ENCODE measurements around the gene VIP. TPM values are rescaled to one million over a fixed set of nuclear protein-coding genes. Genes with fewer than 3 reads are reported as not detected.
"Not testable (repeated sequence)": the region's sequence is repeated elsewhere in the genome, so short reads cannot be mapped to it uniquely, and the experiment has no call there.

The VIP gene
- polyA plus RNA-seq (2011; rRNA removed) (0.31 and 0.60 TPM in 2 replicates), polyA plus RNA-seq (2017; fragmentation: RNase III; extraction: RNeasy Plus Mini Kit Qiagen cat#74134 plus additional on column Dnase treatment) (not detected in 3 replicates), polyA minus RNA-seq (2011; rRNA and poly(A)+ RNA removed) (not detected in 2 replicates)
- not detected in 2 replicates for polyA plus RNA-seq (2012; cell fraction: cytosol; rRNA removed)
- not detected in 2 replicates for polyA plus RNA-seq (2012; cell fraction: nucleus; rRNA removed)

DNA sequence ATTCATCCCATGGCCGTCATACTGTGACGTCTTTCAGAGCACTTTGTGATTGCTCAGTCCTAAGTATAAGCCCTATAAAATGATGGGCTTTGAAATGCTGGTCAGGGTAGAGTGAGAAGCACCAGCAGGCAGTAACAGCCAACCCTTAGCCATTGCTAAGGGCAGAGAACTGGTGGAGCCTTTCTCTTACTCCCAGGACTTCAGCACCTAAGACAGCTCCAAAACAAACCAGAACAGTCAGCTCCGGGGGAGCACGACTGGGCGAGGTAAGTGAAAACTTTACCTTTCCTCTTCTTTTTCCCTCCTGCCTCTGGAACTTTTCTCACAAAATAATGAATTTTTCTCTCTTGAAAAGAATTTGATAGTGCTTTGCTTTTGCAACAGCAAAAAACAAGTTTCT is at the start of gene VIP:
TSS of gene VIP (plus strand) at position 104 of the 400 bp plus-strand sequence. CDS start 1,381 bp downstream, outside the sequence.
- Histone ChIP-seq H3K9me3 (no peaks in the 10 kb centered on the region), H3K4me2 (no peak within 1 kb of the TSS), H3K27ac (no peak within 1 kb of the TSS), H3K4me3 (no peak within 1 kb of the TSS), H3K4me1 (peaks cover 10% of the 10 kb centered on the region)
- WGBS (ENCODE audit: missing lambda C conversion rate): 18% methylated on average over 5 of the region's 5 CpGs
- DNase-seq (ENCODE audit: low read depth in 1 of 2, low spot score in 1 of 2) (peak in 1 of 2 experiments; percentile 16), ATAC-seq (peak; percentile 54 to 67; a peak in 3 of 6 replicates), FAIRE-seq (no peak)
- no peak for TF ChIP-seq MAZ (IDR thresholded peaks at IDR 0.05; ENCODE audit: borderline replicate concordance, low read depth, low read length)
- 0 out of 2 replicates have a peak, but pooled peaks have one; percentile 33 for TF ChIP-seq EHMT2 (IDR thresholded peaks at IDR 0.05; ENCODE audit: low read depth)
- TF ChIP-seq, protein P1, sequence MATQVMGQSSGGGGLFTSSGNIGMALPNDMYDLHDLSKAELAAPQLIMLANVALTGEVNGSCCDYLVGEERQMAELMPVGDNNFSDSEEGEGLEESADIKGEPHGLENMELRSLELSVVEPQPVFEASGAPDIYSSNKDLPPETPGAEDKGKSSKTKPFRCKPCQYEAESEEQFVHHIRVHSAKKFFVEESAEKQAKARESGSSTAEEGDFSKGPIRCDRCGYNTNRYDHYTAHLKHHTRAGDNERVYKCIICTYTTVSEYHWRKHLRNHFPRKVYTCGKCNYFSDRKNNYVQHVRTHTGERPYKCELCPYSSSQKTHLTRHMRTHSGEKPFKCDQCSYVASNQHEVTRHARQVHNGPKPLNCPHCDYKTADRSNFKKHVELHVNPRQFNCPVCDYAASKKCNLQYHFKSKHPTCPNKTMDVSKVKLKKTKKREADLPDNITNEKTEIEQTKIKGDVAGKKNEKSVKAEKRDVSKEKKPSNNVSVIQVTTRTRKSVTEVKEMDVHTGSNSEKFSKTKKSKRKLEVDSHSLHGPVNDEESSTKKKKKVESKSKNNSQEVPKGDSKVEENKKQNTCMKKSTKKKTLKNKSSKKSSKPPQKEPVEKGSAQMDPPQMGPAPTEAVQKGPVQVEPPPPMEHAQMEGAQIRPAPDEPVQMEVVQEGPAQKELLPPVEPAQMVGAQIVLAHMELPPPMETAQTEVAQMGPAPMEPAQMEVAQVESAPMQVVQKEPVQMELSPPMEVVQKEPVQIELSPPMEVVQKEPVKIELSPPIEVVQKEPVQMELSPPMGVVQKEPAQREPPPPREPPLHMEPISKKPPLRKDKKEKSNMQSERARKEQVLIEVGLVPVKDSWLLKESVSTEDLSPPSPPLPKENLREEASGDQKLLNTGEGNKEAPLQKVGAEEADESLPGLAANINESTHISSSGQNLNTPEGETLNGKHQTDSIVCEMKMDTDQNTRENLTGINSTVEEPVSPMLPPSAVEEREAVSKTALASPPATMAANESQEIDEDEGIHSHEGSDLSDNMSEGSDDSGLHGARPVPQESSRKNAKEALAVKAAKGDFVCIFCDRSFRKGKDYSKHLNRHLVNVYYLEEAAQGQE (IDR thresholded peaks at IDR 0.05): peak; percentile 86
- ChIA-PET CTCF (interaction anchor here (4.8 kb wide), 1 partner anchor 197 kb away, joined by 18 read pairs; no protein-coding TSS in a partner anchor), POLR2A (no interaction called here)

DNA sequence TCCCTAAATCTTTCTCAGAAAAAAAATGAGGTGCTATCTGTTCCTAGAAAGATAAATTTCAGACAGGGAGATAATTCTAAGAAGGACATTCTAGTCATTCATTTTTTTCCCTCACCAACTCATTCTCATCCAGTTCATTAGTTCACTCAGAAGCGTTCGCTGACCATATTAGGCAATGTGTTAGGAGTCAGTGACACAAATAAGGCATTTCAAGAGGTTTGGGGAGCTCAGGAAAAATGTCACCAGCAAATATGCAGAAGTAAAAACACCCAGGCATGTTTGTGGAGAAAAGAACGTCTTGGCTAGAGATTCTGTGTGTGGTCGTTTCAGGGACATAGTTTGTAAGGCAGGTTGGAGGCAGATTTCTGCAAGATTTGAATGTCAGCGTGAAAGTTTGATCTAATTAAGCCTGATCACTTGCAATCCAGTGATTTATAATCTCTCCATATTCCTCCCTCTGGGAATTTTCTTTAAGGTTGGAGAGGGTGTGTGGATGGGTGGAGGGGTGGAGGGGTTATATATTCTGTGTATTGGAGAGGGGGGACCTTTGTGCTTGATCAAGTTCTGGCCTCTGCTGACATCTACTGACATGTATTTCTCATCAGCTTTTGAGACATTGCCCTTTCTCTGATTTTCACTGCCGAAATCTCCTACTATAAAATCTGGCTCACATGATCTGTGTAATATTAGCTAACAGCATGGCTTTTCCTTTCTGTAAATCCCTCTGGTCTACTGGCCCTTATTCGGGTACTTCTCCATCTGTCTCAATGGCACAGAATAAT is 49.3 kb upstream of the VIP start:
- CTCF ChIA-PET: interaction anchor here (1.2 to 1.7 kb wide), 2 partner anchors 147 to 253 kb away, joined by 3 to 5 read pairs; no protein-coding TSS in a partner anchor
- H3K27ac ChIP-seq: no peak overlapping the region
- POLR2A ChIA-PET: no interaction called here
- no peak overlapping the region for H3K4me3 ChIP-seq
- ATAC-seq (peak; percentile 47 to 66; a peak in 4 of 6 replicates), FAIRE-seq (no peak), DNase-seq (ENCODE audit: low read depth in 1 of 2, low spot score in 1 of 2) (no peak)
- H3K4me1 ChIP-seq: no peaks in the 10 kb centered on the region; the same call in 2 of the 3 replicates
- WGBS (ENCODE audit: missing lambda C conversion rate): 34% methylated on average over 7 of the region's 7 CpGs
- TF ChIP-seq JUNB (IDR thresholded peaks at IDR 0.05): no peak
- TF ChIP-seq RAD21 (conservative IDR thresholded peaks at IDR 0.05 in 1 of 2, IDR thresholded peaks at IDR 0.05 in 1 of 2): peak; percentile 43 to 44; a peak in 4 of 5 replicates
- TF ChIP-seq NFE2L2 (conservative IDR thresholded peaks at IDR 0.05; ENCODE audit: low read length): no peak
- TF ChIP-seq, protein P2, sequence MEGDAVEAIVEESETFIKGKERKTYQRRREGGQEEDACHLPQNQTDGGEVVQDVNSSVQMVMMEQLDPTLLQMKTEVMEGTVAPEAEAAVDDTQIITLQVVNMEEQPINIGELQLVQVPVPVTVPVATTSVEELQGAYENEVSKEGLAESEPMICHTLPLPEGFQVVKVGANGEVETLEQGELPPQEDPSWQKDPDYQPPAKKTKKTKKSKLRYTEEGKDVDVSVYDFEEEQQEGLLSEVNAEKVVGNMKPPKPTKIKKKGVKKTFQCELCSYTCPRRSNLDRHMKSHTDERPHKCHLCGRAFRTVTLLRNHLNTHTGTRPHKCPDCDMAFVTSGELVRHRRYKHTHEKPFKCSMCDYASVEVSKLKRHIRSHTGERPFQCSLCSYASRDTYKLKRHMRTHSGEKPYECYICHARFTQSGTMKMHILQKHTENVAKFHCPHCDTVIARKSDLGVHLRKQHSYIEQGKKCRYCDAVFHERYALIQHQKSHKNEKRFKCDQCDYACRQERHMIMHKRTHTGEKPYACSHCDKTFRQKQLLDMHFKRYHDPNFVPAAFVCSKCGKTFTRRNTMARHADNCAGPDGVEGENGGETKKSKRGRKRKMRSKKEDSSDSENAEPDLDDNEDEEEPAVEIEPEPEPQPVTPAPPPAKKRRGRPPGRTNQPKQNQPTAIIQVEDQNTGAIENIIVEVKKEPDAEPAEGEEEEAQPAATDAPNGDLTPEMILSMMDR (IDR thresholded peaks at IDR 0.05): peak; percentile 29; the same call in 2 of the 3 replicates
- TF ChIP-seq, protein P3, sequence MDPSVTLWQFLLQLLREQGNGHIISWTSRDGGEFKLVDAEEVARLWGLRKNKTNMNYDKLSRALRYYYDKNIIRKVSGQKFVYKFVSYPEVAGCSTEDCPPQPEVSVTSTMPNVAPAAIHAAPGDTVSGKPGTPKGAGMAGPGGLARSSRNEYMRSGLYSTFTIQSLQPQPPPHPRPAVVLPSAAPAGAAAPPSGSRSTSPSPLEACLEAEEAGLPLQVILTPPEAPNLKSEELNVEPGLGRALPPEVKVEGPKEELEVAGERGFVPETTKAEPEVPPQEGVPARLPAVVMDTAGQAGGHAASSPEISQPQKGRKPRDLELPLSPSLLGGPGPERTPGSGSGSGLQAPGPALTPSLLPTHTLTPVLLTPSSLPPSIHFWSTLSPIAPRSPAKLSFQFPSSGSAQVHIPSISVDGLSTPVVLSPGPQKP (IDR thresholded peaks at IDR 0.05; ENCODE audit: low read depth, low read length): no peak
- no peak for TF ChIP-seq MAZ (IDR thresholded peaks at IDR 0.05; ENCODE audit: borderline replicate concordance, low read depth, low read length)
- TF ChIP-seq NR3C1 (IDR thresholded peaks at IDR 0.05): no peak
- no peak for TF ChIP-seq PHF8 (IDR thresholded peaks at IDR 0.05; ENCODE audit: borderline replicate concordance, low read depth)
- H3K4me2 ChIP-seq: no peak overlapping the region
- H3K9me3 ChIP-seq: no peaks in the 10 kb centered on the region

DNA sequence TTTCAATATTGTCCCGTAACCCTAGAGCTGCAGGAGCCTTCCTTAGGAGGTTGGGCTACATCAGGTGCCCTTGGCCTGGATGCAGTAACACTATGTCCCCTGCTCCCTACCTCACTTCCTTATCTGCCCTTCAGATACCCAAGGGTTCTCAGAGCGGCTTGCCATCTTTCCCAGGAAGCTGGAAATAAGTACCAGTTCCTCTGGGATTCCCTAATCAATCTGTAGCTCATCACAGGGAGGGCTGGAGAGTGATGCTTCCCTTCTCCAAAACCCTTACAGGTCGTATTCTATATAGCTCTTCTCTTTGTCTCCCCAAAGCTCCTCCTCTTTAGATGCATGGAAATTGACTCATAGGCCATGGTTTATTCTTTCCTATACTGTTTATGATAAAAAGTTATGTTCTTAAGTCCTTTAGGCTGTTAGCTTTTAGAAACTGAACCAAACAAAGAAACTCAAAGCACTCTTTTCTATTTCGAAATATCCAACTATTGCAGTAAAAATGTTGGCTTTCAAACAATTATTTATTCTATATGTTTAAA is 48.7 kb upstream of the VIP start:
- WGBS (ENCODE audit: missing lambda C conversion rate): 45% methylated on average over 4 of the region's 4 CpGs
- ChIA-PET CTCF (interaction anchor here (1.7 kb wide), 1 partner anchor 148 kb away, joined by 5 read pairs; no protein-coding TSS in a partner anchor), POLR2A (no interaction called here)
- Histone ChIP-seq H3K4me2 (no peak overlapping the region), H3K4me3 (no peak overlapping the region), H3K4me1 (no peaks in the 10 kb centered on the region; the same call in 2 of the 3 replicates), H3K9me3 (no peaks in the 10 kb centered on the region), H3K27ac (no peak overlapping the region)
- ATAC-seq (peak; percentile 47 to 50; a peak in 2 of 6 replicates), FAIRE-seq (no peak), DNase-seq (ENCODE audit: low read depth in 1 of 2, low spot score in 1 of 2) (no peak)
- TF ChIP-seq KDM1A (IDR thresholded peaks at IDR 0.05; ENCODE audit: low read depth) (no peak), BHLHE40 (IDR thresholded peaks at IDR 0.05; ENCODE audit: low read depth, low read length) (no peak), CHD4 (IDR thresholded peaks at IDR 0.05; ENCODE audit: borderline replicate concordance) (no peak), ZC3H11A (IDR thresholded peaks at IDR 0.05) (no peak)
- TF ChIP-seq, protein P2 (IDR thresholded peaks at IDR 0.05): no peak; the same call in 2 of the 3 replicates

DNA sequence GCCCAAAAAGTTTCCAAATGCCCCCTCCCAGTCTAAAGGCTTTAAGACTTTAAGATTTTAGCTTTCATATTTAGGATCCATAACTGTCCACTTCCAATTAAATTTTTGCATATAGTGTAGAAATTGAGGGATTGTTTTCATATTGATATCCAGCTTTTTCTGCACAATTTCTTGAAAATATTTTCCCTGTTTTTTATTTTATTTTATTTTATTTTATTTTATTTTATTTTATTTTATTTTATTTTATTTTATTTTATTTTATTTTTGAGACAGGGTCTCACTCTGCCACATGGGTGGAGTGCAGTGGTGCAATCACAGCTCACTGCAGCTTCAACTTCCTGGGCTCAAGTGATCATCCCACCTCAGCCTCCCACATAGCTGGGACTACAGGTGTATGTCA is 46.8 kb upstream of the VIP start:
- H3K9me3 ChIP-seq; ATAC-seq; H3K4me1 ChIP-seq; DNase-seq (ENCODE audit: low read depth in 1 of 2, low spot score in 1 of 2); POLR2A ChIA-PET; FAIRE-seq; H3K4me3 ChIP-seq; H3K27ac ChIP-seq; CTCF ChIA-PET; H3K4me2 ChIP-seq: not testable (repeated sequence)
